HG02884 (cell line): Measurements from ENCODE around the gene BAHD1.
A peak's percentile ranks its signal among the peaks of the same experiment; 100 is the strongest.

Experiments
- ATAC-seq: cut with Tn5 transposase; IDR thresholded peaks from one replicate; pipeline ENCODE4 v1.9.1; 2021; ENCODE audit warnings: mild to moderate bottlenecking, moderate library complexity; ENCODE audit not compliant: unreplicated experiment

The BAHD1 gene

DNA sequence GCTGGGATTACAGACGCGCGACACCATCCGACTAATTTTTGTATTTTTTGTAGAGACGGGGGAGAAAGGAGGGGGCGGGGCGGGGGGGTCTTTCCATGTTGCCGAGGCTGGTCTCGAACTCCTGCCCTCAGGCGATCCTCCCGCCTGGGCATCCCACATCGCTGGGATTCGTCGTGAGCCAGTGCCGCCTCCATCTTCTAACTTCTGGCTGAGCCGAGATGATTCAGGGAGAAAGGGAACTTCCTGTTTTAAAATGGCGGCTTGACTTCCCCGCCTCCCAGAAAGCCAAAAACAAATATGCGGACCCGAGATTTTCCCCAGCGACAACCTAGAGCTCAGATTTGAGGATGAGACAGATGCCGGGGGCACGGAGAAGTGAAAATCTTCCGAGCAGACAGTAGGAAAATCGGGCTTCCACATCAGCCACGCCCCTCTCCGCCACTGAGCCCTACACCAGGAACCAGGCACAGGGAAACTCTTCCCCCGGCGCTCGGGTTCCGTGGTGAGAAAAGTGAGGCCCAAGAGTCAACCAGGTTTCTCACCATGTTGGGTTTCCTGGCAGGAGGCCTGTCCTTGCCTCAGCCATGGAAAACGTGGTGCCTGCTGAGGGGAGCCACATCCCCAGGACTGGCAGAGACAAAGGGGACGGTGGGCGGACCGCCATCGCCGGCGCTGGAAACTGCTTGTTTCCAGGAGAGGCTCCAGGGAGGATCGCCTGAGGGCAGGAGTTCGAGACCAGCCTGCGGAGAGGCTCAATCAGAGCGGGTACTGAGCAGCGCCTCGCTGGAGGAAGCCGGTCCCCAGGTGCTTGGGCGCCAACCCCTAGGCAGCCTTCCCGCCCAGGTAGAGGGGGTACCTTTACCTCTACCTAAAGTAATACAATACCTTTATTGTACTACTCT lies 48.8 kb downstream of the BAHD1 start:
- ATAC-seq: no peak

DNA sequence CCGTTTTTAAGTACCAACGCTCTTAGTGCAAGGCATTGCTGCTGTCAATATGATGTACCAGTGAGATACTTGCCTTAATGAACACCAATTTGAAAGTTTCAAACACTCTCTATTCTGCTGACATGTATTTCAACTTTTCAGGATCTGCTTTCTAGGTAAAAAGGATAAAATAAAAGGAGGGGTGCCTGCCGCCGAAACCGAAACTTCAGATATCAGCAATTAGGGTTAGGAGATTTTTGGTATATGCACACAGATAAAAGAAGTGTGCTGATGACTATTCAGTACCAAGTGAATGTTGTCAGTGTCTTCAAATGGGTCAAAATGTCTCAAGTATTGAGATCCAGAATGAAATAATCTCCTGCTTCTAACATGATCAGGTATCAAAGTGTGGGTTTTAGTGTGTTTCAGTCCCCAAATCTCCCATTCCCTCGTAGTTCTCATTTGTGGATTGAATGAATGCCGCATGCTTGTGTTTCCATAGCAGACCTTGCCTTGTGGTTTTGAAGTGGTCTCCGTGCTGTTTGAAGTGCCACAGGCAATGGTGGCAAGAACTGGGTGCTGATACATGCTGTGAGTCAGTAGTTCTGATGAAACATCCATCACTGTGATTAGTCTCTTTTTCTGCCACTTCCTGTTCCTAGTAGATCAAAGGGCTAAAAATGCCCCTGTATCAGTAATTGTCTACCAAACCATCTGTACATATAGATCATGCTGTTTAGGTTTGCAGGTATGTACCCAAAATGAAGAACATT lies 52.5 kb downstream of the BAHD1 start:
- ATAC-seq: no peak

DNA sequence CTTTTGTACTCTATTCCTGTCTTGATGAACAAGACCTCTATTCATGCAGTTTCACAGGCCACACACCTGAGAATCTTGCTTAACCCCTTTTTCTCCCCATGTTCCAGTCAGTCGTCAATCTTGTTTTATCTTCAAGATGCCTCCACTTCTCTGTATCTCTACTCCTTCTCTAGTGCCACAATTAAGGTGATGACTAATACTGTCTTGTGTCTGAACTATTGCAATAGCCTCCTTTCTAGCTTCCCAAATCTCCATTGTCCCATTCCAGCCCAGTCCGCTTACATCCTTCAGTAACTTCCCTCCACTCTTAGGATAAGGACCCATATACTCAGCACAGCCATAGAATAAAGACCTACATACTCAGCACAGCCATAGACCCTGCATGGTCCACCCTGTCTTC lies 54.8 kb downstream of the BAHD1 start:
- ATAC-seq: no peak

DNA sequence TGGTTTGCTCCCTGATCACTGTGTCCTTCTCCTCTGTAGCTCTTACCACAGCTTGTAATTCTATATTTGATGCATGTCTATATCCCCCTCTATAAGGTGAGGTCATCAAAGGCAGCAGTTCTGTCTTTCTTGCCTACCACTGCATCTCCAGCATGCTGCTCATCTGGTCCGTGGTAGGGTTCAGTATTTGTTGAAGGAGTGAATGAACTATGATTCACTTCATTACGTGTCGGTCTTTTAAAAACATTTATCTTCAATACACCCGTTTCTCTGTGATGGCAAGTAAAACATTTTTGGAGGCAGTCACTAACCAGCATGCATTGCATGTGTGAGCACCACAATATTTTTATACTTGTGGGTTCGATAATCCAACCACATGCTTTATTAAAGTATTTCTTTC lies 57.7 kb downstream of the BAHD1 start:
- ATAC-seq: no peak

DNA sequence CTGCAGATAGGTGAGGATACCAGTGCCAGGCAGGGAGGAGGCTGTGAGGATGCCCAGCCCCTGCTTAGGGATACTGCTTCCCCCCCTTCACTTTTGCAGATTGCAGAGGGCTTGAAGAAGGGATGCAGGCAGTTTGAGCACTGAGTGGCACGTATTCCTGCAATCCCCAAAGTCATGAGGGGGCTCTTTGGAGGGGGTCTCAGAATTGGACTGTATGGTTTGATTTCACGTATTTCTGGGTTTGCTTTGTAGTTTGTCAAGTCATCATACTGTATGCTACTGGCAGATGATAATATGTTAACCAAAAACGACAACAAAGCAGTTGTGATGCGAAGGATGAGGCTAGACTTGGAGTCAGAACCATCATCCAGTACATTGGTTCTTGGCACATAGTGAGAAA lies 58.1 kb downstream of the BAHD1 start:
- ATAC-seq: no peak

DNA sequence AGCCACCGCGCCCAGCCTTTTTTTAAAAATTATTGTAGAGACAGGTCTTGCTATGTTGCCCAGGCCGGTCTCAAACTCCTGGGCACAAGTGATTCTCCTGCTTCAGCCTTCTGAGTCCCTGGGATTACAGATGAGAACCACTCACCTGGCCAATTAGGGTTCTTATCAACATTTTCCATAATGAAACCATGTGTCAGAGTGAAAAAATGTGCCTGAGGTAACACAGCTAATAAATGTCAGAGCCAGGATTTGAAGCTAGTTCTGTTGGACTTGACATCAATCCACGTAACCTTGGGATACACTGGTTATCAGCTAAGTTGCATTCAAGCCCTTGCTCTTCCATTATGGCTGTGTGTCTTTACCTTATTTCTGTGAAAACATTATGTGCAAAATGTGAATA lies 59.2 kb downstream of the BAHD1 start:
- no peak for ATAC-seq

DNA sequence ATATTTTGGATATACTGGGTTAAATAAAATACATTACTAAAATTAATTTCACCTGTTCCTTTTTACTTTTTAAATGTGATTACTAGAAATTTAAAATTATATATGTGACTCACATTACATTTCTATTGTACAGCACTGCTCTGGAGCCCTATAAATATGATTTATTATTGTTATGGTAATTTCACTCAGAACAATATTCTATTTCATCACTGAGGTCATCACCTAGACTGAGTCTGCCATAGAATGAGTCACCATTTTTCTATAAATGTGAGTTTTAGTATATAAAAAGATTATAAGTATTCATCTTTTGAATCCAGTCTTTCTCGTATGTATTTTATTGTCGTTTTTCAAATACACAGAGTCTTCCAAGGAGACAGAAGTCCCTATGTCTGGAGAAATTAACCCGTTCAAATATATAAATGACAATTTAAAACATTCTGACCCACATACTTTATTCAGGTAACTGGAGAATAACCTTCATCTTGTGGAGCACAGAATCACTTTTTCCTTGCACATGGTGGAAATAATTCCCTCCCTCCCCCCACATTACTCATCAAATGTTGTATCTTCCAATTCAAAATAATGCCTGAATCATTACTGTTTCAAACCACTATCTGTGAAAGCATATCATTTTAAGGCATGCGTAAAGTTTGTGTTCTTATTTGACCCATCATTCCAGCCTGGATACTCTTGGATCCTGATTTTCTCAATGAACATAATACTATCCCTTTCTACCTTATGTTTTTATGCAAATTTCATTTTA lies 60.0 kb downstream of the BAHD1 start:
- no peak for ATAC-seq

DNA sequence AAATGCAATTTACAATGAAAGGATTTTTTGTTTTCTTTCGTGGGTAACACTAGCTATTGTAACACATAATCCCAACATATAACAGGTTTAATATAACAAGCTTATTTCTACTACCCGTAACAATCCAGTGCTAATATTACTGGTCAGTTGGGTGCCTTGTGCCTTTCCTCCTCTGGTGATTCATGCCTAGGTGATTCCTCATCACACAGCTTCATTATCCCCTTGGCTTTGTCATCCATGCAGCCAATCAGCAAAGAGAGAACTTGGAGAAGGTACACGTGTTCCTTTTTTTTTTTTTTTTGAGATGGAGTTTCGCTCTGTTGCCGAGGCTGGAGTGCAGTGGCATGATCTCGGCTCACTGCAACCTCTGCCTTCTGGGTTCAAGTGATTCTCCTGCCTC lies 60.7 kb downstream of the BAHD1 start:
- no peak for ATAC-seq

DNA sequence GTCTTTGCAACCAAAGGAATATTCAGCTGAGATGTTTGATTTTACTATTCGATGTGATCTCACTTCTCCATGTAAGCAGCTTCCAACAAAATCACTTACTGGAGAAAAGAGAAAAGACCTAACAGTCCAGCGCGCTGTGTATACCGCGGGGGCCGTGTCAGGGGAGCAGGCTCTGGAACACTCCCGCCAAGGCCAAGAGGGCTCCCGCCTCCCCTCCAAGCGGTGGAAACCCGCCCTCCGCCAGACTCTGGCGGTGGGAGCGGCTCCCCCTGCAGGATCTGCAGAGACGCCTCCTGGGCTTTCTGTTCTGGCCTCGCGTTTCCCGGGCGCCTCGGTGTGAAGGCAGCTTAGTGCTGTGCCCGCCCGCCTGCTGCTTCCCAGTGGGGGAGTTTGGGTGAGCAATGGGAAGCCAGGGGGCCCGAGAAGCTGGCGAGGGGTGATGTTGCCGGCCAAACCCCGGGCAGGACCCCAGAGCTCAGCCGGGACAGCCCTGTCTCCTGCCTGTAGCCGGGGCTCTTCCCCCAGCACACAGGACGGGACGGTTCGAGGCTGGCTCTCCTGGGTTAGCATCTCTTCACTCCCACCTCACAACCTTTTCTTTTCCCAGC lies 66.3 kb downstream of the BAHD1 start:
- ATAC-seq: peak; percentile 51

DNA sequence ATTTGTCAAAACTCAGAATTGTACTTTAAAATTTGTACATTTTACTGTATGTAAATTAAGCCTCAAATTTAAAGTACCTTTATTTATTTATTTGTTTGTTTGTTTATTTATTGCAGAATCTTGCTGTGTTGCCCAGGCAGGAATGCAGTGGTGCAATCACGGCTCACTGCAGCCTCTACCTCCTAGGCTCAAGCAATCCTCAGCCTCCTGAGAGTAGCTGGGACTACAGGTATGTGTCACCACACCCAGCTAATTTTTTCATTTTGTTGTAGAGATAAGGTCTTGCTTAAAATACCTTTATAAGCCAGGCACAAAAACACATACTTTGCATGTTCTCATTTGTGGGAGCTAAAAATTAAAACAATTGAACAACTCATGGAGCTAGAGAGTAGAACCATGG lies 67.5 kb downstream of the BAHD1 start:
- no peak for ATAC-seq

DNA sequence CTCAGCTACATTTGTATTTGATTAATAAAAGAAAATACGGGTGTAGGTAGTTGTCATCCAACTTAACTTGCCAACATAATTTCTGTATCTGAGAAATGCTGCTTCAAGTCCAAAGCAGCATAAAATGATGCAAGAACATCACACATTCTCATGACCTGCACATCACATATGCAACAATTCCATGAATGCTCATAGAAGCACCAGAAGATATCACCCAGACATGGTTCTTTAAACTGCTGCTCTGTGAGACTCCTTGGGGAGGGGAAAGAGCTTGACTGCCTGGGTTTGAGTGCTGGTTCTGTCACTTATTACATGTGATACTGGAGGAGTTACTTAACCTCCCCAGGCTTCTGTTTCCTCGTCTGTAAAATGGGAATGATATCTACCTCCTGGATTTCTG lies 69.4 kb downstream of the BAHD1 start:
- no peak for ATAC-seq

DNA sequence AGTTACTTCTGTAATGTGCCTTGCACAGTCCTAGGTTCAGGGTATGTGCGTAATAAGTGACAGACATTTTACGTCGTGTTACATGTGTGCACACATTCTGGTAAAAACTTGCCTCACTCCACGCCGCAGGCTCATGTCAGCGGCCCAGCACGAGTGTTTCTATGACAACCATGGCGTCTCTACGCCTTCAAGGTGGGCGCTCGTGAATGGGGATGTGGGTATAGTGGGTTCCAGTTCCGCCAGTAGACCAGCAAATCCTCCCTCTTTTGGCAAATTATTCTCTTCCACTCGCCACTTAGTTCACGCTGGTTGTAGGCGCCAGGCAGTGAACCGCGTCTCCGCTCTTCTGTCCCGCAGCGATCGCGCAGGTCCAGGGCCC lies 70.3 kb downstream of the BAHD1 start:
- no peak for ATAC-seq

DNA sequence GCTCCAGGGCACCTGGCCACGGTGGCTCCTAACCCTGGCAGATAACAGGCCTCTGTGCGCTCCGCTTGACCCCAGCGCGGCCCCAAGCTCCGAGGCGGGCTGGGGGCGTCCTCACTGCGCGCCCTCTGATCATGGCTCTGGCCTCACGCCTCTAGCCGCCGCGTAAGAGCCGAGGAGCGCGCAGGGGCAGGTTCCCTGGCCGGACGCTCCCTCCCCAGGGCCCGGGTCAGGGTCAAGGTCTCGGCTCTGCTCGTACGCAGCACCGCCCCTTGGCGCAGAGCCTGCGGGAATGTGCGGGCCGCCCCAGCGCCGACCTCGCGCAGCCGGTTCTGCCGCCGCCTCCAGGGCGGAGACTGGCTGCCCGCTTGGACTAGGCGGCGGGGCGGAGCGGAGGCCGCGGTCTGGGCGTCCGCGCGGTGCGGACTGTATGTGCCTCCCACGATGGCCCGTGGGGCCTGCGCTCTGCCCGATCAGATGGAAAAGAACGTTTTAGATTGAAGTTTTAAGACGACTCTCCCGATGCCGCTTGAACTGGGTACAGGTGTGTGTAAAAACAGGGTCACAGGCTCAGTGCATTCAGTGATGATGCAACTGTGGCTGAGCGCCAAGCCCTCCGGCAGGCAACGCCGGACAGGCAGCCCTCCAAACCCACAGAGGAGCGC lies 70.8 kb downstream of the BAHD1 start:
- no peak for ATAC-seq

DNA sequence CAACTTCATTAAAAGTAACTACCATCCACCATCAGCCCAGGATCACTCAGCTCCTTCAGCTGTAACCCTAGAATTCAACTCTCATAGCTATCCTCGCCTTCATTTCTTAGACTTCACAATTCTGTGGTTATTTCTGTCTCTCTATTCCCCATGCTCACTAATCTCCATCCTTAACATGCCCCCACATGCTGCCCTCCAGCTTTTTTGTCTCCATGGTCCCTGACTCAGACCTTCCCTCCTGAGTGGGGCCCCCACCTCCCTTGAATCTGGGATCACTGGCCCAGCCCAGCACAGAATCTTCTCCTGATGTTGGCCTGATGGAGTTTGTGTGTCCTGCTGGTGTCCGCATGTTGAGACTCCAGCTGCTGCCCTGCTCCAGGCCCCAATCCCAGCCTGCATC lies 71.7 kb downstream of the BAHD1 start:
- ATAC-seq: no peak

DNA sequence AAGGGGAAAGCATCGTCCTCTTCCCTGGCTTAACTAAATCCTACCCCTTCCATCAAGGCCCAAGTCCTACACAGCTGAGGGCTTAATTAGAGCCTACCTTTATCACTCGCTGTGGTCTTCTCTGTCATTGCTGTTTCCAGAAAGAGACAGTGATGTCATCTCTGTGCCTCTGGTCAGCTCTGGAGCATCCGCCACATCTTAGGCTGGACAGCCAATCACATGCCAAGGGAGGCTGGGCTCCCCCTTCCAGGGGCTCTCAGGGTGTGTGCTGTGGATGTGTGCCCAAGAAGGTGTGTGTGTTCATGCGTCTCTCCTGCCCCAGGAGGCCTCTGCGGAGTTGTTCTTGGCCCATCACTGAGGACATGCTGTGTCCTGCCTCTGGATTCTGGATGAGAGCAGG lies 72.9 kb downstream of the BAHD1 start:
- ATAC-seq: no peak

DNA sequence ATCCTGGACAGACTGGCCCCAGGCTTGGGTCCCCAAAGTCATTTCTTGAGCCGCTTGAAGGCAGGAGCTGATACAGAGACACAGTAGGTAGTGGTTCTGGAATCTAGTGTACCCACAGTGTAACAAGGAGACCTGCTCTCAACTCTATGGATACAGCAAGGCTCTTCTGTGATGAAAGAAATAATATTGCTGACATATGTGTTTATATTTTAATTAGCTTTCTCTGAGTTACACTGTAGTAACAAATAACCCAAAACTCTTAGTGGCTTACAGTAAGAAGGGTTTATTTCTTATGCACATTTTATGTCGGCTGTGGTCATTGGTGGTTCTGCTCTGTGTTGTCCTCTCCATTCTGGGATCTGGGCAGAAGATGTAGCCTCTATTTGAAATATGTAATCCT lies 75.6 kb downstream of the BAHD1 start:
- ATAC-seq: no peak
